ENCODE measurements around the gene MAP3K15. TPM values are rescaled to one million over a fixed set of nuclear protein-coding genes. Genes with fewer than 3 reads are reported as not detected.

Gene MAP3K15
- total RNA-seq, 2 experiments from 2014 or later, result 0.31 to 0.69 TPM

GRCh38 chrX:19360903-19361302 lies 154.4 kb downstream of the MAP3K15 start:
- no peak for DNase-seq
- intact Hi-C loops (cut with micrococcal nuclease), result no loop called here
- H3K27ac Mint-ChIP-seq, result no peak overlapping the region
- peaks cover 29% of the 10 kb centered on the region for H3K36me3 Mint-ChIP-seq
- H3K4me3 Mint-ChIP-seq, result no peak overlapping the region
- no peaks in the 10 kb centered on the region for H3K4me1 Mint-ChIP-seq (ENCODE audit: low read depth)
- no peaks in the 10 kb centered on the region for H3K9me3 Mint-ChIP-seq
- H3K27me3 Mint-ChIP-seq, result no peaks in the 10 kb centered on the region
- POLR2A ChIA-PET, result no interaction called here
- CTCF ChIA-PET, result interaction anchor here (1.7 kb wide), 1 partner anchor 11 kb away, joined by 5 read pairs; no protein-coding TSS in a partner anchor

DNA sequence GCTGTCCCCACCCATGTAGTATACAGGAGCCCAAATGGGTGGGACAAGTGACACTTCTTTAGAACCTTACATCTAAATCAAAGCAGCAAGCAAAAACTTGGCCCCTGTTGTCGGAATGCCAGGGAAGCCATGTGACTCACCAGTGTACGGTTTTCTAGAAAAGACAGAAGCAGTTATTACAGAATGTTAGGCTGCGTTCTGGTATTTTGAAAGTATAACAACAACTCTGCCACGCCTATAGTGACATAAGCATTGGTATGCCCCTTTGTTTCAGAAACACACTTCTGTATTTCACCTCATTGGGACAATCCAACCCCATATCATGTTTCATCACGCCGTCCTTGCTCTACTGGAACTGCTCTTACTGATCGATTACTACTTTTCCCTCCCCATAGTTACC lies 156.8 kb downstream of the MAP3K15 start:
- Mint-ChIP-seq H3K9me3 (no peaks in the 10 kb centered on the region), H3K4me1 (ENCODE audit: low read depth) (no peaks in the 10 kb centered on the region), H3K27me3 (no peaks in the 10 kb centered on the region), H3K27ac (no peak overlapping the region), H3K36me3 (peaks cover 24% of the 10 kb centered on the region), H3K4me3 (no peak overlapping the region)
- intact Hi-C loops (cut with micrococcal nuclease), result no loop called here
- ChIA-PET CTCF (no interaction called here), POLR2A (no interaction called here)
- DNase-seq, result no peak

GRCh38 chrX:19354625-19355024 lies 160.7 kb downstream of the MAP3K15 start:
- ChIA-PET CTCF (interaction anchor here (1.3 kb wide), 1 partner anchor 18 kb away, joined by 5 read pairs; no protein-coding TSS in a partner anchor), POLR2A (no interaction called here)
- Mint-ChIP-seq H3K4me3 (no peak overlapping the region), H3K27me3 (no peaks in the 10 kb centered on the region), H3K36me3 (peaks cover 46% of the 10 kb centered on the region), H3K4me1 (ENCODE audit: low read depth) (peaks cover 11% of the 10 kb centered on the region), H3K27ac (no peak overlapping the region), H3K9me3 (no peaks in the 10 kb centered on the region)
- intact Hi-C loops (cut with micrococcal nuclease), result no loop called here
- DNase-seq, result no peak

DNA sequence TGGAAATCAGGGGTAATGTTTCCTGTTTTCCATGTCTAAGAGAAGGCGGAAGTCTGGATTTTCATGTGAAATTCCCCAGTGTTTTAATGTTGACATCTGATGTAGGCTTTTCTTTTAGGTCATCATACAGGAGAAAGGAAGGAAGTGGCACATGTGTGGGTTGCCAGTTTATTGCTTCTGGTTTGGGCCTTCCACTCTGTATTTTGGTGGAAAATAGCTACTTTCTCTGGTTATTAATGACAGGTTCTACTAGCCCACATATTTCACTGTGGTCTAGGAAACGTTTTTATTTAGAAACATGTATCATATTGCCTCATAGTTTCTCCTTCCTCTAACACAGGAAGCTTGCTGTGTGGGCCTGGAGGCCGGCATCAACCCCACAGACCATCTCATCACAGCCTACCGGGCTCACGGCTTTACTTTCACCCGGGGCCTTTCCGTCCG lies 164.3 kb downstream of the MAP3K15 start:
- H3K4me3 Mint-ChIP-seq, result no peak overlapping the region
- H3K4me1 Mint-ChIP-seq (ENCODE audit: low read depth), result peaks cover 24% of the 10 kb centered on the region
- ChIA-PET POLR2A (interaction anchor here (0.6 kb wide), 1 partner anchor 296 kb away, joined by 4 read pairs; no protein-coding TSS in a partner anchor), CTCF (no interaction called here)
- no peaks in the 10 kb centered on the region for H3K9me3 Mint-ChIP-seq
- no peaks in the 10 kb centered on the region for H3K27me3 Mint-ChIP-seq
- peak overlapping the region; percentile 71 for H3K27ac Mint-ChIP-seq
- peak; percentile 45 for DNase-seq
- peaks cover 31% of the 10 kb centered on the region for H3K36me3 Mint-ChIP-seq
- intact Hi-C loops (cut with micrococcal nuclease), result no loop called here

DNA sequence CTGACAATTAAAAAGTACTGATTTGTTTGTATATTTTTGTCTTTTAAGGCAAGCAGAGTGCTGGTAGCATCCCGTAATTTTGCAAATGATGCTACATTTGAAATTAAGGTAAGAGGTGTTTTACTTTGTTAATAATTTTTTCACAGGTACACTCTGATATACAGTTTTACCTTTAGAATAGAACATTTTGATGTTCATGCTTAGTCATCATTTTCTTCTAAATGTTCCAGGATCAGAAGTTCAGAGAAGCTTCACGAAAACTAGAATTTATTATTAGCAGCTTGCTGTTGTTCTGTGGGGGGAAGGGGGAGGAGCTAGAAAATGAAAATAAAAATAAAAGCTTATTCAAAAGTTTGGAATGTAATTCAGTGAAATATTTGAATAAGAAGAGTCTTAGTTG lies 166.0 kb downstream of the MAP3K15 start:
- CTCF ChIA-PET, result no interaction called here
- H3K27ac Mint-ChIP-seq, result no peak overlapping the region
- no peak overlapping the region for H3K4me3 Mint-ChIP-seq
- DNase-seq, result no peak
- H3K9me3 Mint-ChIP-seq, result no peaks in the 10 kb centered on the region
- intact Hi-C loops (cut with micrococcal nuclease), result loop anchor here (10.0 kb wide), 1 partner anchor 924 kb away; the partner anchor contains the start of gene CDKL5
- POLR2A ChIA-PET, result no interaction called here
- H3K4me1 Mint-ChIP-seq (ENCODE audit: low read depth), result peaks cover 27% of the 10 kb centered on the region
- H3K27me3 Mint-ChIP-seq, result no peaks in the 10 kb centered on the region
- peaks cover 30% of the 10 kb centered on the region for H3K36me3 Mint-ChIP-seq

GRCh38 chrX:19347916-19348315 lies 167.4 kb downstream of the MAP3K15 start:
- POLR2A ChIA-PET, result no interaction called here
- intact Hi-C loops (cut with micrococcal nuclease), result loop anchor here (10.0 kb wide), 1 partner anchor 923 kb away; the partner anchor contains the start of gene CDKL5
- Mint-ChIP-seq H3K4me1 (ENCODE audit: low read depth) (peaks cover 30% of the 10 kb centered on the region), H3K27me3 (no peaks in the 10 kb centered on the region), H3K36me3 (peaks cover 25% of the 10 kb centered on the region), H3K27ac (no peak overlapping the region), H3K9me3 (no peaks in the 10 kb centered on the region), H3K4me3 (no peak overlapping the region)
- DNase-seq, result no peak
- CTCF ChIA-PET, result interaction anchor here (0.7 kb wide), 1 partner anchor 14 kb away, joined by 3 read pairs; no protein-coding TSS in a partner anchor

- Mint-ChIP-seq H3K36me3 (peaks cover 6% of the 10 kb centered on the region), H3K9me3 (no peaks in the 10 kb centered on the region), H3K4me1 (ENCODE audit: low read depth) (peaks cover 22% of the 10 kb centered on the region), H3K27ac (no peak overlapping the region), H3K4me3 (peak overlapping the region; percentile 81), H3K27me3 (no peaks in the 10 kb centered on the region)
- POLR2A ChIA-PET, result no interaction called here
- CTCF ChIA-PET, result interaction anchor here (1.4 kb wide), 1 partner anchor 28 kb away, joined by 5 read pairs; no protein-coding TSS in a partner anchor
- intact Hi-C loops (cut with micrococcal nuclease), result loop anchor here (10.0 kb wide), 1 partner anchor 920 kb away; the partner anchor contains the start of gene CDKL5
- no peak for DNase-seq
Measured at GRCh38 chrX:19344661-19345060, 170.6 kb downstream of the MAP3K15 start.

DNA sequence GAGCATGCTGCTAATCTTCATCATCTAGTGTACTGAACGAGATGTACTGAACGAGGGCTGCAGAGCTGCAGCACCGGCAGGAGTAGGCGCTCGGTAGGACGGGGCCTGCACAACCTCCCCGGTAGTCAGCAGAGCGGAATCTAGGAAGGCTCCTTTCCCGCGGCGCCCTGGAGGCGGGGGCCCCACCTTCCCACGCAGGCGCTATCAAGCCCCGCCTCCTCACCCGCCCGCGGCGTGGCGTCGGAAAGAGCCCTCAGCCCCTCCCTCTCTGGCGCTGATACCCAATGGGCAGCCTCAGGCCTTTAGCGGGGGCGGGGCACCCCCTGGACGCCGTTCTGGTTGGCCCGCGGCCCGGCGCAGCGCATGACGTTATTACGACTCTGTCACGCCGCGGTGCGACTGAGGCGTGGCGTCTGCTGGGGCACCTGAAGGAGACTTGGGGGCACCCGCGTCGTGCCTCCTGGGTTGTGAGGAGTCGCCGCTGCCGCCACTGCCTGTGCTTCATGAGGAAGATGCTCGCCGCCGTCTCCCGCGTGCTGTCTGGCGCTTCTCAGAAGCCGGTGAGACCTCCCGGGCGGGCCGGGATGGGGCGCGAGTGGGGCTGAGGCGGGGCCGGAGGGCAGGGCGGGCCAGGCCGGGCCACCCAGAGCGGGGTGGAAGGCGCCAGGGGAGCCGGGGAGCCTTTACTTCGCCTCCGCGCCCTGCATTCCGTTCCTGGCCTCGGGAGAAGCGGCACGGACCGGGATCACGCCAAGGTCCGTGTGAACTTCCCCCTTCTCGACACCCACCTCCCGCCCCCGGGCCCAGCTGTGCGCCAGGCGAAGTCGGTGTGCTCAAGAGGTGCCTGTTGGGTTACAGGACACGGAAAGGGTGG lies 171.5 kb downstream of the MAP3K15 start, which contains the start of gene PDHA1:
Gene PDHA1 (plus strand): TSS at position 393 of the 874 bp plus-strand sequence. CDS start 111 bp downstream, at position 504.
- POLR2A ChIA-PET, result no interaction called here
- intact Hi-C loops (cut with micrococcal nuclease), result loop anchor here (1.0 to 10.0 kb wide), 4 partner anchors 9 to 919 kb away; partner anchors contain the start of genes CDKL5 and PHKA2
- no peaks in the 10 kb centered on the region for H3K27me3 Mint-ChIP-seq
- CTCF ChIA-PET, result interaction anchor here (1.4 kb wide), 1 partner anchor 29 kb away, joined by 5 read pairs; no protein-coding TSS in a partner anchor
- peak; percentile 95 for DNase-seq
- H3K27ac Mint-ChIP-seq, result peak within 1 kb of the TSS; percentile 76
- peaks cover 3% of the 10 kb centered on the region for H3K36me3 Mint-ChIP-seq
- peaks cover 22% of the 10 kb centered on the region for H3K4me1 Mint-ChIP-seq (ENCODE audit: low read depth)
- peak within 1 kb of the TSS; percentile 81 for H3K4me3 Mint-ChIP-seq
- no peaks in the 10 kb centered on the region for H3K9me3 Mint-ChIP-seq

DNA sequence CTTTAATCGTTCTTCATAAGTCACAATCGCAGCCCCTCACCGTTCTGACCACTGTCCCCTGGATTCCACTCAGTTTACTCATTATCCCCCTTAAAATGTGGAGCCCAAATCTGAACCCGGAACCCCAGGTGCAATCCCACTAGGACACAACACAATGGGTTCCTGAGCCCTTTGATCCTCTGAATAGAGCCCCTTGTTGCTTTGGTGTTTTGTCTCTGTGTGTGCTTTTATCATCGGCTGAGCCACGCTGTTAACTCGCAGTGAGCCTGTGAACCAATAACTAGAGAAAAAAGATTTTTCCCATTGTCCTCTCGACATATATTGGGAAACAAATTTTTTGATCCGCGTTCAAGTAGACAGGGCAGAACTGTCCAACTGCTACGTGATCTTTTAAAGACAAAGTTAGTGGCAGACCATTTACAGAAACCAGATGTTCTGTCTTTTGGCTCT lies 172.2 kb downstream of the MAP3K15 start:
- DNase-seq, result no peak
- Mint-ChIP-seq H3K27ac (peak overlapping the region; percentile 67), H3K36me3 (peaks cover 3% of the 10 kb centered on the region), H3K9me3 (no peaks in the 10 kb centered on the region), H3K4me3 (peak overlapping the region; percentile 81), H3K27me3 (no peaks in the 10 kb centered on the region), H3K4me1 (ENCODE audit: low read depth) (peaks cover 22% of the 10 kb centered on the region)
- intact Hi-C loops (cut with micrococcal nuclease), result loop anchor here (1.0 to 10.0 kb wide), 4 partner anchors 9 to 918 kb away; partner anchors contain the start of genes CDKL5 and PHKA2
- ChIA-PET POLR2A (no interaction called here), CTCF (interaction anchor here (1.4 kb wide), 1 partner anchor 29 kb away, joined by 3 read pairs; no protein-coding TSS in a partner anchor)

DNA sequence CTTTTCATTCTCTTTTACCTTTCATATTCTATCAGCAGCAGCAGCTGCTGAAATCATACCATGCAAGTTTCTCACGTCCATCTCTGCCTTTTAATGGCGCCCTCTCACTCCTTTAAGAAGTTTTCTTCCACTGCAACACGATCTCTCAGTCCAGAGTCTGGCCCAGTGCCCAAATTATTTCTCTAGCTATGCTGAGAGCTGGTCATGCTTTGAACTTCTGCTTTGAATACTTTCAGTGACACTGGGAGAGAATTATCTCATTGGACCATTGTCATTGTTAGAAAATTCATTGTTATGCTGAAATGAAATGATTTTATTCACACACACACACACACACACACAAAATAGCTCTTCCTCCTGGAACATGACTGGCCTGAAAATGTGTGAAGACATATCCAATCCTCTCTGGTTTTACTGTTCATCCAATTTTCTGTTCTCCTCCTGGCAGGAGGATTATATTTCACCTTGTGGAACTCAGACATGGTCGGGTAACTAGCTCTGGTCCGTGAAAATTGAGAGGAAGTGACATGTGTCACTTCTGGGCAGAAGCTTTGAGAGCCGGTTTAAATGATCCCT lies 172.9 kb downstream of the MAP3K15 start:
- Mint-ChIP-seq H3K9me3 (no peaks in the 10 kb centered on the region), H3K27me3 (no peaks in the 10 kb centered on the region), H3K4me3 (no peak overlapping the region), H3K4me1 (ENCODE audit: low read depth) (peaks cover 15% of the 10 kb centered on the region), H3K27ac (no peak overlapping the region), H3K36me3 (peaks cover 3% of the 10 kb centered on the region)
- intact Hi-C loops (cut with micrococcal nuclease), result loop anchor here (2.0 to 10.0 kb wide), 2 partner anchors 668 to 918 kb away; partner anchors contain the start of gene CDKL5
- POLR2A ChIA-PET, result no interaction called here
- no peak for DNase-seq
- CTCF ChIA-PET, result interaction anchor here (1.4 kb wide), 1 partner anchor 30 kb away, joined by 3 read pairs; no protein-coding TSS in a partner anchor

- peaks cover 7% of the 10 kb centered on the region for H3K9me3 Mint-ChIP-seq
- intact Hi-C loops (cut with micrococcal nuclease), result loop anchor here (1.0 to 2.0 kb wide), 3 partner anchors 8 to 944 kb away; partner anchors contain the start of gene PDHA1
- H3K27ac Mint-ChIP-seq, result no peak overlapping the region
- H3K36me3 Mint-ChIP-seq, result peaks cover 1% of the 10 kb centered on the region
- CTCF ChIA-PET, result interaction anchor here (1.3 to 1.4 kb wide), 2 partner anchors 37 kb away, joined by 3 read pairs; no protein-coding TSS in a partner anchor
- no peaks in the 10 kb centered on the region for H3K27me3 Mint-ChIP-seq
- H3K4me3 Mint-ChIP-seq, result no peak overlapping the region
- peaks cover 1% of the 10 kb centered on the region for H3K4me1 Mint-ChIP-seq (ENCODE audit: low read depth)
- POLR2A ChIA-PET, result no interaction called here
- DNase-seq, result peak; percentile 14
Measured at GRCh38 chrX:19334945-19335626, 180.2 kb downstream of the MAP3K15 start.
